Mammary epithelial cell (primary cell): Measurements from ENCODE around the gene NKD1.

Experiments used
- EZH2 ChIP-seq: IDR thresholded peaks from 2 replicates; pipeline ENCODE4 v1.6.1; 2012; ENCODE audit warnings: low read length, inconsistent platforms, borderline replicate concordance
- TF ChIP-seq, protein P1 (sequence below), 2 donors: IDR thresholded peaks in 1 of 2; conservative IDR thresholded peaks in 1 of 2; 2 replicates each; pipeline ENCODE4 v1.5.1; 2011 to 2012; ENCODE audit warnings: inconsistent platforms in 2 of 2, low read length in 2 of 2, mild to moderate bottlenecking in 2 of 2, control low read depth in 1 of 2, low read depth in 1 of 2; ENCODE audit not compliant: insufficient read depth in 1 of 2; ENCODE audit errors: extremely low read depth in 1 of 2

DNA sequence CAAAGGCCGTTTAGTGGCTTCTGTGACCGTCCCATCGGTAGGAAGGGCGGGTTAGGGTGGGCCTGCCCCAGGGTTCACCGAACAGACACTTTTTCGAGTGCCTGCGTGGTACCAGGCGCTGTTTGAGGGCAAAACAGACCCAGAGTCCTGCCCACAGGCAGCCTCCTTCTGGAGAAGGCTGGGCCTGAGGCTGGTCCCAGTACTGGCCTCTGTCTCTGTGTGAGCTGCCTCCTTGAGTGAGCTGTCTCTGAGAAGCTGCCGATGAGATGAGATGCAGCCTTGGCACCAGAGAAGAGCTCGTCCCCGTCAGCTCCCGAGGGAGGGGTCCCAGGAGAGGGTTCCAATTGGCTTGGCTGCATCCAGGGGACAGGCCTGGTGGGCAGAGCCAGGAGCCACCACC, 53.1 kb downstream of the NKD1 start:
- no peak for TF ChIP-seq EZH2
- TF ChIP-seq, protein P1, sequence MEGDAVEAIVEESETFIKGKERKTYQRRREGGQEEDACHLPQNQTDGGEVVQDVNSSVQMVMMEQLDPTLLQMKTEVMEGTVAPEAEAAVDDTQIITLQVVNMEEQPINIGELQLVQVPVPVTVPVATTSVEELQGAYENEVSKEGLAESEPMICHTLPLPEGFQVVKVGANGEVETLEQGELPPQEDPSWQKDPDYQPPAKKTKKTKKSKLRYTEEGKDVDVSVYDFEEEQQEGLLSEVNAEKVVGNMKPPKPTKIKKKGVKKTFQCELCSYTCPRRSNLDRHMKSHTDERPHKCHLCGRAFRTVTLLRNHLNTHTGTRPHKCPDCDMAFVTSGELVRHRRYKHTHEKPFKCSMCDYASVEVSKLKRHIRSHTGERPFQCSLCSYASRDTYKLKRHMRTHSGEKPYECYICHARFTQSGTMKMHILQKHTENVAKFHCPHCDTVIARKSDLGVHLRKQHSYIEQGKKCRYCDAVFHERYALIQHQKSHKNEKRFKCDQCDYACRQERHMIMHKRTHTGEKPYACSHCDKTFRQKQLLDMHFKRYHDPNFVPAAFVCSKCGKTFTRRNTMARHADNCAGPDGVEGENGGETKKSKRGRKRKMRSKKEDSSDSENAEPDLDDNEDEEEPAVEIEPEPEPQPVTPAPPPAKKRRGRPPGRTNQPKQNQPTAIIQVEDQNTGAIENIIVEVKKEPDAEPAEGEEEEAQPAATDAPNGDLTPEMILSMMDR (conservative IDR thresholded peaks at IDR 0.05 in 1 of 2, IDR thresholded peaks at IDR 0.05 in 1 of 2; ENCODE audit: extremely low read depth in 1 of 2, insufficient read depth in 1 of 2, low read depth in 1 of 2, low read length in 2 of 2): no peak
